Endothelial cell of umbilical vein (primary cell): Measurements from ENCODE around the gene SLC25A21. TPM values are rescaled to one million over a fixed set of nuclear protein-coding genes. Genes with fewer than 3 reads are reported as not detected.

ENCODE experiments used
- BruUV-seq: library from RNA; stranded (reverse); fragments of 400-500 nt; replicated peaks from 2 replicates; lab custom pipeline; 2021; lab: Mats Ljungman, UMichigan
- CTCF ChIA-PET: fragments of 300-600, 350-600 bp; sonication (Branson Sonifier 250); formaldehyde crosslinking; loops from one replicate; lab custom pipeline; 2021; ENCODE audit warnings: antibody characterized with exemption, inconsistent platforms; lab: Charles Lee
- POLR2A ChIA-PET: fragments of 300-600, 350-600 bp; sonication (Branson Sonifier 250); formaldehyde crosslinking; loops from one replicate; lab custom pipeline; 2021; ENCODE audit warnings: antibody characterized with exemption, inconsistent platforms; lab: Charles Lee
- DNase-seq: peaks from one replicate; pipeline ENCODE4 v3.0.0-alpha.2; 2011; ENCODE audit warnings: low read depth, low spot score
- FAIRE-seq: peaks from 2 replicates; lab custom pipeline; 2011; peaks lifted over from hg19 to GRCh38; lab: Jason Lieb, UNC
- H2AFZ ChIP-seq: 2 replicates; pipeline ENCODE4 v1.6.0; 2012; ENCODE audit warnings: low read depth, low read length, control low read depth, inconsistent platforms
- H3K27ac ChIP-seq: 2 replicates; pipeline ENCODE4 v1.5.1; 2011; ENCODE audit warnings: low read depth, mild to moderate bottlenecking, control low read depth, low read length, moderate library complexity; ENCODE audit not compliant: insufficient read depth
- H3K27me3 ChIP-seq, 2 experiments: 2 replicates each; pipeline versions ENCODE4 v1.6.0 to v1.6.1; 2011; ENCODE audit warnings: low read length in 2 of 2, mixed read lengths in 1 of 2; ENCODE audit not compliant: control insufficient read depth in 2 of 2, insufficient read depth in 2 of 2
- H3K36me3 ChIP-seq, 2 experiments: 2 replicates in 1 of 2; 3 replicates in 1 of 2; pipeline ENCODE4 v1.5.1; 2011; ENCODE audit warnings: low read length in 2 of 2, mild to moderate bottlenecking in 1 of 2, moderate library complexity in 1 of 2; ENCODE audit not compliant: control insufficient read depth in 2 of 2, insufficient read depth in 2 of 2; ENCODE audit errors: extremely low read depth in 1 of 2
- H3K4me1 ChIP-seq: 3 replicates; pipeline ENCODE4 v1.5.1; 2011; ENCODE audit warnings: mild to moderate bottlenecking, low read length; ENCODE audit not compliant: control insufficient read depth, insufficient read depth; ENCODE audit errors: extremely low read depth
- H3K4me2 ChIP-seq: 2 replicates; pipeline ENCODE4 v1.6.1; 2011; ENCODE audit warnings: low read length, control low read depth, mixed read lengths; ENCODE audit not compliant: insufficient read depth
- H3K4me3 ChIP-seq, 3 experiments: fragments of 200-600 bp in 1 of 3; sonication (generic), shearing (Covaris generic) in 1 of 3; replicated peaks in 1 of 3; 2 replicates each; pipeline ENCODE4 v1.5.1; 2011 to 2016; ENCODE audit warnings: control low read depth in 3 of 3, low read length in 3 of 3, mild to moderate bottlenecking in 2 of 3, inconsistent platforms in 1 of 3, low read depth in 1 of 3, moderate library complexity in 1 of 3; ENCODE audit not compliant: insufficient read depth in 1 of 3
- H3K79me2 ChIP-seq: 2 replicates; pipeline ENCODE4 v1.6.0; 2012; ENCODE audit warnings: low read length, inconsistent platforms; ENCODE audit not compliant: control insufficient read depth, insufficient read depth
- H3K9ac ChIP-seq: replicated peaks from 2 replicates; pipeline ENCODE3; 2011; ENCODE audit warnings: low read length, control low read depth; ENCODE audit not compliant: insufficient read depth; ENCODE audit errors: extremely low read depth
- H3K9me1 ChIP-seq: replicated peaks from 3 replicates; pipeline ENCODE4 v1.6.0; 2011; ENCODE audit warnings: mild to moderate bottlenecking, low read length; ENCODE audit not compliant: control insufficient read depth, insufficient read depth; ENCODE audit errors: extremely low read depth
- H3K9me3 ChIP-seq: replicated peaks from 2 replicates; pipeline ENCODE4 v1.5.1; 2012; ENCODE audit warnings: low read length, inconsistent platforms; ENCODE audit not compliant: control insufficient read depth, insufficient read depth
- H4K20me1 ChIP-seq: replicated peaks from 2 replicates; pipeline ENCODE3; 2011; ENCODE audit warnings: mild to moderate bottlenecking, low read length; ENCODE audit not compliant: control insufficient read depth, insufficient read depth; ENCODE audit errors: extremely low read depth
- CTCF ChIP-seq, 2 donors: IDR thresholded peaks; 1 replicate in 1 of 2; 2 replicates in 1 of 2; pipeline ENCODE4 v1.5.1; 2011; ENCODE audit warnings: low read length in 2 of 2, mild to moderate bottlenecking in 2 of 2, moderate library complexity in 2 of 2, control low read depth in 1 of 2, inconsistent platforms in 1 of 2, low read depth in 1 of 2; ENCODE audit not compliant: insufficient read depth in 1 of 2; ENCODE audit errors: extremely low read depth in 1 of 2
- EZH2 ChIP-seq: IDR thresholded peaks from 2 replicates; pipeline ENCODE4 v1.6.1; 2012; ENCODE audit warnings: borderline replicate concordance, low read depth, mild to moderate bottlenecking, moderate library complexity, low read length, inconsistent platforms; ENCODE audit not compliant: severe bottlenecking
- FOS ChIP-seq: IDR thresholded peaks from 2 replicates; pipeline ENCODE4 v1.6.1; 2011; ENCODE audit warnings: mild to moderate bottlenecking, low read length, moderate library complexity, borderline replicate concordance; ENCODE audit not compliant: insufficient read depth
- GATA2 ChIP-seq: IDR thresholded peaks from 2 replicates; pipeline ENCODE4 v1.7.0; 2011; ENCODE audit warnings: low read depth, mild to moderate bottlenecking, moderate library complexity, mixed read lengths, low read length; ENCODE audit not compliant: insufficient read length, insufficient read depth
- JUN ChIP-seq: IDR thresholded peaks from 2 replicates; pipeline ENCODE4 v1.6.1; 2011; ENCODE audit warnings: borderline replicate concordance, low read depth; ENCODE audit not compliant: insufficient read length, insufficient read depth
- MAX ChIP-seq: IDR thresholded peaks from 2 replicates; pipeline ENCODE4 v1.6.1; 2011; ENCODE audit not compliant: insufficient read depth, insufficient read length
- MYC ChIP-seq: IDR thresholded peaks from one replicate; pipeline ENCODE4 v1.6.1; 2011; ENCODE audit warnings: mild to moderate bottlenecking, low read depth, low read length
- POLR2A ChIP-seq: IDR thresholded peaks from 2 replicates; pipeline ENCODE4 v1.6.1; 2012; ENCODE audit warnings: low read depth, mild to moderate bottlenecking, control low read depth, low read length
- POLR2AphosphoS5 ChIP-seq: IDR thresholded peaks from 2 replicates; pipeline ENCODE4 v1.6.1; 2012; ENCODE audit warnings: low read depth, mild to moderate bottlenecking, control low read depth, low read length, moderate library complexity; ENCODE audit not compliant: insufficient read depth
- dilution Hi-C: fragments of 300-500 bp; cut with MboI; formaldehyde crosslinking; loops from one replicate; pipeline ENCODE4 v1.15.0; 2019; ENCODE audit warnings: low sequenced_read_pairs; ENCODE audit not compliant: extremely low pct_ligation_motif_present
- intact Hi-C: fragments of 100-400 bp; cut with micrococcal nuclease; formaldehyde crosslinking; loops from one replicate; pipeline ENCODE4 v1.10.0; 2022
- polyA plus RNA-seq, 4 experiments: library from polyadenylated mRNA; depleted of rRNA in 3 of 4; stranded (reverse) in 3 of 4; unstranded in 1 of 4; fragments of >200 nt; gene quantifications; 2 replicates each; pipeline versions ENCODE4 v1.2.1 to v1.2.3, GENCODE V29; 2011 to 2012; ENCODE audit warnings: missing spikeins in 1 of 4
- total RNA-seq: library from RNA; stranded (reverse); gene quantifications from 2 replicates; pipeline ENCODE4 v1.2.3, GENCODE V29; 2021

The SLC25A21 gene
- total and polyA plus RNA-seq, 2 donors (not counting 3 experiments of a cell fraction or from before 2014, with no cell fraction given) = 0.98 to 1.4 TPM

GRCh38 chr14:37118673-37119366 is 53.6 kb downstream of the SLC25A21 start:
- Histone ChIP-seq H2AFZ (no peak overlapping the region), H3K9ac (no peak overlapping the region), H3K36me3 (no peaks in the 10 kb centered on the region), H4K20me1 (no peaks in the 10 kb centered on the region), H3K27ac (no peak overlapping the region), H3K27me3 (no peaks in the 10 kb centered on the region), H3K4me1 (peaks cover 25% of the 10 kb centered on the region), H3K79me2 (no peaks in the 10 kb centered on the region), H3K9me3 (no peaks in the 10 kb centered on the region), H3K4me3 (no peak overlapping the region), H3K4me2 (no peak overlapping the region), H3K9me1 (no peaks in the 10 kb centered on the region)
- intact Hi-C loops (loop anchor here (10.0 kb wide), 1 partner anchor 364 kb away; no protein-coding TSS in a partner anchor), dilution Hi-C loops (no loop called here)
- no peak for DNase-seq
- FAIRE-seq = no peak
- no peak for TF ChIP-seq MAX
- no TSS peak for BruUV-seq
- ChIA-PET CTCF (interaction anchor here (1.8 to 2.9 kb wide), 9 partner anchors 10 to 565 kb away, joined by 5 to 67 read pairs (median 8); no protein-coding TSS in a partner anchor), POLR2A (no interaction called here)

- Histone ChIP-seq H3K27me3 (no peaks in the 10 kb centered on the region), H3K27ac (peak overlapping the region; percentile 76), H4K20me1 (no peaks in the 10 kb centered on the region), H3K9me1 (no peaks in the 10 kb centered on the region), H3K36me3 (no peaks in the 10 kb centered on the region), H3K9ac (peak overlapping the region; percentile 52), H3K79me2 (no peaks in the 10 kb centered on the region), H3K4me2 (peak overlapping the region; percentile 86), H3K4me3 (no peak overlapping the region), H3K9me3 (no peaks in the 10 kb centered on the region), H2AFZ (peak overlapping the region; percentile 67), H3K4me1 (peaks cover 20% of the 10 kb centered on the region)
- POLR2A ChIA-PET = no interaction called here
- no peak for TF ChIP-seq POLR2A
- TF ChIP-seq POLR2AphosphoS5 = no peak
- TF ChIP-seq MAX = no peak
- TF ChIP-seq FOS = peak; percentile 73
- TF ChIP-seq GATA2 = no peak
- no peak for TF ChIP-seq EZH2
- no peak for TF ChIP-seq MYC
- TF ChIP-seq CTCF (IDR thresholded peaks at IDR 0.05; ENCODE audit: extremely low read depth in 1 of 2, insufficient read depth in 1 of 2, low read depth in 1 of 2, low read length in 2 of 2) = peak; percentile 19 to 43
- TF ChIP-seq JUN = peak; percentile 75
- dilution Hi-C loops (no loop called here), intact Hi-C loops (loop anchor here (1.0 to 10.0 kb wide), 9 partner anchors 68 to 563 kb away; no protein-coding TSS in a partner anchor)
- CTCF ChIA-PET = interaction anchor here (0.5 to 2.9 kb wide), 49 partner anchors 9 to 1047 kb away, joined by 3 to 67 read pairs (median 5); partner anchors contain the start of gene MIPOL1
- FAIRE-seq (peak; percentile 69), DNase-seq (peak; percentile 79)
- no TSS peak for BruUV-seq
Measured at GRCh38 chr14:37116933-37117849, 55.2 kb downstream of the SLC25A21 start.
